Measurements from ENCODE around the gene LRRC75B. TPM values are rescaled to one million over a fixed set of nuclear protein-coding genes. Genes with fewer than 3 reads are reported as not detected.

Gene LRRC75B
- total and polyA plus RNA-seq, 2 of the 8 experiments (the other 6 are each of a cell fraction or from before 2014, with no cell fraction given): 12.2 to 26.6 TPM

GRCh38 chr22:24571266-24571665 is 21.6 kb downstream of the LRRC75B start:
- CTCF ChIA-PET (ENCODE audit: partially characterized antibody): no interaction called here
- no peak overlapping the region for H3K56ac ChIP-seq (replicated peaks; ENCODE audit: insufficient read length, low read depth, low read length)
- no peak overlapping the region for H4K8ac ChIP-seq (ENCODE audit: extremely low read depth, insufficient read depth, low read length)
- H3K27me3 ChIP-seq (replicated peaks in 1 of 4; ENCODE audit: control insufficient read depth in 3 of 4, extremely low read depth in 1 of 4, insufficient read depth in 3 of 4, low read length in 3 of 4): no peaks in the 10 kb centered on the region
- H3K36me3 ChIP-seq (ENCODE audit: control insufficient read depth in 2 of 4, insufficient read depth in 4 of 4, low read length in 3 of 4): peaks cover 31 to 65% (median 50%) of the 10 kb centered on the region in 4 experiments
- H3K18ac ChIP-seq (ENCODE audit: extremely low read depth, low read length): no peak overlapping the region
- FAIRE-seq: no peak
- no peaks in the 10 kb centered on the region for H3K4me1 ChIP-seq (replicated peaks in 1 of 4; ENCODE audit: control insufficient read depth in 3 of 4, insufficient read depth in 4 of 4, low read length in 3 of 4)
- POLR2A ChIA-PET (ENCODE audit: partially characterized antibody): interaction anchor here (0.5 to 9.0 kb wide), 7 partner anchors 9 to 178 kb away, joined by 3 to 91 read pairs (median 3); partner anchors contain the start of genes GUCD1 and SNRPD3
- no peaks in the 10 kb centered on the region for H3K23me2 ChIP-seq (ENCODE audit: low read depth, low read length)
- peaks cover 9% of the 10 kb centered on the region; the same call in 1 of the 2 replicates for H3K79me1 ChIP-seq (ENCODE audit: low read depth, low read length)
- H2BK15ac ChIP-seq (ENCODE audit: low read length): no peak overlapping the region
- H3K23ac ChIP-seq (ENCODE audit: insufficient read length): no peak overlapping the region
- no peak overlapping the region for H3K14ac ChIP-seq (ENCODE audit: insufficient read length)
- no peak overlapping the region for H3K27ac ChIP-seq (ENCODE audit: low read depth, low read length)
- H3K4me2 ChIP-seq (ENCODE audit: insufficient read depth in 1 of 2, low read depth in 2 of 2, low read length in 2 of 2): no peak overlapping the region
- H4K5ac ChIP-seq (ENCODE audit: insufficient read length, low read depth, low read length): no peak overlapping the region
- H3K79me2 ChIP-seq (ENCODE audit: control insufficient read depth in 1 of 2, insufficient read depth in 2 of 2, low read length in 2 of 2): peaks cover 0 to 13% of the 10 kb centered on the region in 2 experiments; a peak in 3 of 4 replicates
- no peak overlapping the region for H2BK5ac ChIP-seq (ENCODE audit: low read depth, low read length)
- no peak overlapping the region for H3K4ac ChIP-seq (replicated peaks; ENCODE audit: insufficient read length, low read depth, low read length)
- no peak for DNase-seq (ENCODE audit: low read depth in 1 of 2, low spot score in 2 of 2)
- H3K4me3 ChIP-seq (ENCODE audit: extremely low read depth in 1 of 4, insufficient read depth in 2 of 4, low read depth in 3 of 4, low read length in 4 of 4): no peak overlapping the region
- WGBS, 2 experiments (ENCODE audit: extremely low coverage in 1 of 2, insufficient coverage in 1 of 2, insufficient read length in 1 of 2, insufficient replicate concordance in 2 of 2, low coverage in 1 of 2, low lambda C conversion rate in 2 of 2, missing lambda C conversion rate in 1 of 2): 92% methylated on average over 7 of the region's 7 CpGs; no CpG with 5 or more reads in 1 of the 2 experiments
- H2BK20ac ChIP-seq (ENCODE audit: low read length): no peak overlapping the region
- no peak overlapping the region for H2AFZ ChIP-seq (ENCODE audit: low read length)
- no peak overlapping the region for H4K91ac ChIP-seq (replicated peaks; ENCODE audit: insufficient read length, low read length)
- H2BK12ac ChIP-seq (ENCODE audit: low read depth, low read length): no peak overlapping the region
- no peak overlapping the region for H2BK120ac ChIP-seq (replicated peaks; ENCODE audit: low read depth, low read length)
- H3K9me3 ChIP-seq (ENCODE audit: insufficient read depth in 2 of 2, low read depth in 1 of 2, low read length in 1 of 2): no peaks in the 10 kb centered on the region
- no peak overlapping the region for H2AK5ac ChIP-seq (ENCODE audit: low read depth, low read length)
- no peak overlapping the region for H3K9ac ChIP-seq (replicated peaks in 1 of 4; ENCODE audit: extremely low read depth in 1 of 4, low read depth in 3 of 4, low read length in 3 of 4)
- H4K20me1 ChIP-seq (replicated peaks in 1 of 2; ENCODE audit: control insufficient read depth in 1 of 2, insufficient read depth in 2 of 2, low read length in 2 of 2): peaks cover 9 to 22% of the 10 kb centered on the region in 2 experiments
- no peak for TF ChIP-seq SIRT6 (IDR thresholded peaks at IDR 0.05; ENCODE audit: low read length)
- no peak for TF ChIP-seq CHD2 (IDR thresholded peaks at IDR 0.05; ENCODE audit: low read length)
- TF ChIP-seq HDAC6 (IDR thresholded peaks at IDR 0.05; ENCODE audit: low read depth, low read length): no peak
- no peak for TF ChIP-seq CREB1 (IDR thresholded peaks at IDR 0.05)
- TF ChIP-seq TAF7 (optimal IDR thresholded peaks at IDR 0.05; ENCODE audit: borderline replicate concordance, low read depth, low read length): no peak
- no peak for TF ChIP-seq RFX5 (IDR thresholded peaks at IDR 0.05; ENCODE audit: borderline replicate concordance, low read depth, low read length)
- no peak for TF ChIP-seq NRF1 (IDR thresholded peaks at IDR 0.05; ENCODE audit: low read depth, low read length)
- no peak for TF ChIP-seq MAX (IDR thresholded peaks at IDR 0.05)
- TF ChIP-seq GTF2F1 (IDR thresholded peaks at IDR 0.05; ENCODE audit: borderline replicate concordance, low read depth, low read length): no peak
- no peak for TF ChIP-seq KDM4A (IDR thresholded peaks at IDR 0.05; ENCODE audit: low read depth, low read length, severe bottlenecking)
- TF ChIP-seq BACH1 (IDR thresholded peaks at IDR 0.05; ENCODE audit: low read length): no peak
- TF ChIP-seq JUND (IDR thresholded peaks at IDR 0.05; ENCODE audit: low read length): no peak
- TF ChIP-seq RBBP5 (IDR thresholded peaks at IDR 0.05; ENCODE audit: borderline replicate concordance, low read depth, low read length): no peak
